HCT116 (cell line): ENCODE results near the gene SRSF5. TPM values are rescaled to one million over a fixed set of nuclear protein-coding genes. Genes with fewer than 3 reads are reported as not detected.

ENCODE experiments used
- ATAC-seq: fragments of 200-7000 bp; cut with Tn5 transposase; 2 replicates; pipeline ENCODE4 v1.9.1; 2020; ENCODE audit warnings: mild to moderate bottlenecking, moderate library complexity
- BruUV-seq: library from RNA; stranded (reverse); fragments of 400-500 nt; replicated peaks from 2 replicates; lab custom pipeline; 2021; lab: Mats Ljungman, UMichigan
- CTCF ChIA-PET: fragments of 300-600 bp; sonication (Branson Sonifier 250); formaldehyde crosslinking; loops from one replicate; lab custom pipeline; 2021; ENCODE audit warnings: antibody characterized with exemption; lab: Charles Lee
- POLR2A ChIA-PET: fragments of 300-600, 350-600 bp; sonication (Branson Sonifier 250); formaldehyde crosslinking; loops from one replicate; lab custom pipeline; 2021; ENCODE audit warnings: antibody characterized with exemption; lab: Charles Lee
- RAD21 ChIA-PET, 2 experiments: fragments of 300-600 bp; sonication (Branson Sonifier 250); formaldehyde crosslinking; loops; one replicate each; lab custom pipeline; 2023; ENCODE audit warnings: low total read pairs in 2 of 2; ENCODE audit not compliant: uncharacterized antibody in 2 of 2, unreplicated experiment in 2 of 2, low non-redundant PET in 1 of 2; lab: Charles Lee
- DNase-seq: peaks from one replicate; pipeline ENCODE4 v3.0.0-alpha.2; 2010; ENCODE audit warnings: low read depth, low spot score
- H2AFZ ChIP-seq: fragments of 200-600 bp; shearing (Covaris generic), sonication (generic); 2 replicates; pipeline ENCODE4 v1.6.1; 2017; ENCODE audit warnings: low read depth, mixed run types, mixed read lengths, antibody characterized with exemption, low read length; ENCODE audit not compliant: poor library complexity, severe bottlenecking
- H3K27ac ChIP-seq: 2 replicates; pipeline ENCODE4 v1.5.1; 2012; ENCODE audit warnings: low read depth, low read length
- H3K27me3 ChIP-seq: fragments of 200-600 bp; sonication (generic); 2 replicates; pipeline ENCODE4 v1.6.1; 2016; ENCODE audit warnings: mixed run types, low read length, mixed read lengths; ENCODE audit not compliant: insufficient read depth
- H3K36me3 ChIP-seq, 2 experiments: fragments of 200-500 bp in 1 of 2; fragments of 200-600 bp in 1 of 2; sonication (Bioruptor generic) in 1 of 2; sonication (generic) in 1 of 2; 2 replicates each; pipeline versions ENCODE4 v1.5.1 to v1.6.1; 2014 to 2016; ENCODE audit warnings: low read length in 2 of 2, inconsistent platforms in 1 of 2, mixed read lengths in 1 of 2, mixed run types in 1 of 2; ENCODE audit not compliant: insufficient read depth in 2 of 2, control insufficient read depth in 1 of 2
- H3K4me1 ChIP-seq, 2 experiments: fragments of 200-600 bp in 1 of 2; sonication (generic) in 1 of 2; 2 replicates each; pipeline versions ENCODE4 v1.5.1 to v1.6.1; 2012 to 2017; ENCODE audit warnings: low read length in 2 of 2, inconsistent platforms in 1 of 2, mild to moderate bottlenecking in 1 of 2, mixed read lengths in 1 of 2, mixed run types in 1 of 2, moderate library complexity in 1 of 2; ENCODE audit not compliant: insufficient read depth in 2 of 2, control insufficient read depth in 1 of 2
- H3K4me2 ChIP-seq: fragments of 200-600 bp; sonication (generic); 2 replicates; pipeline ENCODE4 v1.6.1; 2017; ENCODE audit warnings: mixed run types, low read length, mixed read lengths
- H3K4me3 ChIP-seq, 2 experiments: fragments of 200-600 bp in 1 of 2; sonication (generic) in 1 of 2; replicated peaks in 1 of 2; 2 replicates each; pipeline ENCODE4 v1.5.1; 2011 to 2016; ENCODE audit warnings: low read length in 2 of 2, control low read depth in 1 of 2, low read depth in 1 of 2, mild to moderate bottlenecking in 1 of 2, mixed read lengths in 1 of 2, mixed run types in 1 of 2
- H3K79me2 ChIP-seq: fragments of 200-600 bp; sonication (generic); 2 replicates; pipeline ENCODE4 v1.6.1; 2017; ENCODE audit warnings: mild to moderate bottlenecking, mixed run types, low read length, moderate library complexity, mixed read lengths; ENCODE audit not compliant: insufficient read depth
- H3K9ac ChIP-seq: fragments of 200-600 bp; sonication (generic); 2 replicates; pipeline ENCODE4 v1.6.1; 2016; ENCODE audit warnings: low read length, mixed read lengths
- H3K9me2 ChIP-seq: fragments of 200-600 bp; sonication (generic), shearing (Covaris generic); 2 replicates; pipeline ENCODE4 v1.6.1; 2017; ENCODE audit warnings: mixed run types, mild to moderate bottlenecking, moderate library complexity; ENCODE audit not compliant: insufficient read depth
- H3K9me3 ChIP-seq, 2 experiments: fragments of 200-500 bp in 1 of 2; fragments of 200-600 bp in 1 of 2; sonication (Bioruptor generic) in 1 of 2; sonication (generic) in 1 of 2; 2 replicates each; pipeline ENCODE4 v1.6.1; 2014 to 2017; ENCODE audit warnings: low read length in 2 of 2, mixed read lengths in 2 of 2, inconsistent platforms in 1 of 2, low read depth in 1 of 2, mild to moderate bottlenecking in 1 of 2, mixed run types in 1 of 2, moderate library complexity in 1 of 2; ENCODE audit not compliant: control insufficient read depth in 1 of 2, insufficient read depth in 1 of 2
- H4K20me1 ChIP-seq: fragments of 200-600 bp; sonication (generic), shearing (Covaris generic); 2 replicates; pipeline ENCODE4 v1.6.1; 2017; ENCODE audit warnings: mixed run types, mild to moderate bottlenecking, moderate library complexity; ENCODE audit not compliant: insufficient read depth
- CBX3 ChIP-seq: IDR thresholded peaks from 2 replicates; pipeline ENCODE4 v1.6.1; 2012; ENCODE audit warnings: low read depth
- EGR1 ChIP-seq: IDR thresholded peaks from 2 replicates; pipeline ENCODE4 v1.6.1; 2012; ENCODE audit warnings: low read depth
- EZH2 ChIP-seq: fragments of 200-600 bp; sonication (generic); IDR thresholded peaks from 2 replicates; pipeline ENCODE4 v1.6.1; 2017; ENCODE audit warnings: antibody characterized with exemption, mixed run types
- FOSL1 ChIP-seq: IDR thresholded peaks from 2 replicates; pipeline ENCODE4 v1.6.1; 2012; ENCODE audit warnings: low read depth
- JUND ChIP-seq: IDR thresholded peaks from 2 replicates; pipeline ENCODE4 v1.6.1; 2012
- POLR2A ChIP-seq: IDR thresholded peaks from 2 replicates; pipeline ENCODE4 v1.7.0; 2011; ENCODE audit warnings: borderline replicate concordance; ENCODE audit not compliant: insufficient read depth, insufficient read length; ENCODE audit errors: extremely low read depth
- POLR2AphosphoS5 ChIP-seq: IDR thresholded peaks from 2 replicates; pipeline ENCODE4 v1.6.1; 2011; ENCODE audit warnings: mild to moderate bottlenecking, low read depth, low read length, moderate library complexity
- SRF ChIP-seq: IDR thresholded peaks from 2 replicates; pipeline ENCODE4 v1.6.1; 2012; ENCODE audit warnings: low read depth
- TCF7L2 ChIP-seq: IDR thresholded peaks from 2 replicates; pipeline ENCODE4 v1.7.0; 2011; ENCODE audit warnings: borderline replicate concordance, inconsistent platforms; ENCODE audit not compliant: insufficient read depth, insufficient read length; ENCODE audit errors: extremely low read depth
- YY1 ChIP-seq: IDR thresholded peaks from 2 replicates; pipeline ENCODE4 v1.6.1; 2011; ENCODE audit warnings: low read length, low read depth, moderate library complexity, mild to moderate bottlenecking; ENCODE audit not compliant: insufficient replicate concordance; ENCODE audit errors: extremely low read depth
- ZFX ChIP-seq: fragments of 450-650 bp; IDR thresholded peaks from 2 replicates; pipeline ENCODE4 v1.6.1; 2017
- ZNF274 ChIP-seq: fragments of 200-500 bp; sonication (Bioruptor generic); IDR thresholded peaks from 2 replicates; pipeline ENCODE4 v1.6.1; 2014; ENCODE audit warnings: mild to moderate bottlenecking, low read depth, low read length, inconsistent platforms
- intact Hi-C: fragments of 100-400 bp; cut with micrococcal nuclease; formaldehyde crosslinking; loops from 2 replicates; pipeline ENCODE4 v1.10.0; 2022
- total RNA-seq: library from RNA; stranded (reverse); gene quantifications from one replicate; pipeline ENCODE4 v1.2.1, GENCODE V29; 2021; ENCODE audit not compliant: unreplicated experiment
- TF ChIP-seq, protein P1 (sequence below): IDR thresholded peaks from 2 replicates; pipeline ENCODE4 v1.6.1; 2012; ENCODE audit warnings: low read depth
- TF ChIP-seq, protein P2 (sequence below): IDR thresholded peaks from 2 replicates; pipeline ENCODE4 v1.6.1; 2011; ENCODE audit warnings: mild to moderate bottlenecking, low read length, moderate library complexity; ENCODE audit not compliant: insufficient replicate concordance; ENCODE audit errors: extremely low read depth

The SRSF5 gene
- total RNA-seq, 1 experiment from 2014 or later: 258 TPM

DNA sequence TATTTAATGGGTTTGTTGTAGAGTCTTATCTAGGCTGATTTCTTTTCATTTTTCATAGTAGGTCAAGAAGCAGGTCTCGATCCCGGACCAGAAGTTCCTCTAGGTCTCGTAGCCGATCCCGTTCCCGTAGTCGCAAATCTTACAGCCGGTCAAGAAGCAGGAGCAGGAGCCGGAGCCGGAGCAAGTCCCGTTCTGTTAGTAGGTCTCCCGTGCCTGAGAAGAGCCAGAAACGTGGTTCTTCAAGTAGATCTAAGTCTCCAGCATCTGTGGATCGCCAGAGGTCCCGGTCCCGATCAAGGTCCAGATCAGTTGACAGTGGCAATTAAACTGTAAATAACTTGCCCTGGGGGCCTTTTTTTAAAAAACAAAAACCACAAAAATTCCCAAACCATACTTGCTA lies 4.2 kb downstream of the SRSF5 start (continued):
- TF ChIP-seq, protein P1, sequence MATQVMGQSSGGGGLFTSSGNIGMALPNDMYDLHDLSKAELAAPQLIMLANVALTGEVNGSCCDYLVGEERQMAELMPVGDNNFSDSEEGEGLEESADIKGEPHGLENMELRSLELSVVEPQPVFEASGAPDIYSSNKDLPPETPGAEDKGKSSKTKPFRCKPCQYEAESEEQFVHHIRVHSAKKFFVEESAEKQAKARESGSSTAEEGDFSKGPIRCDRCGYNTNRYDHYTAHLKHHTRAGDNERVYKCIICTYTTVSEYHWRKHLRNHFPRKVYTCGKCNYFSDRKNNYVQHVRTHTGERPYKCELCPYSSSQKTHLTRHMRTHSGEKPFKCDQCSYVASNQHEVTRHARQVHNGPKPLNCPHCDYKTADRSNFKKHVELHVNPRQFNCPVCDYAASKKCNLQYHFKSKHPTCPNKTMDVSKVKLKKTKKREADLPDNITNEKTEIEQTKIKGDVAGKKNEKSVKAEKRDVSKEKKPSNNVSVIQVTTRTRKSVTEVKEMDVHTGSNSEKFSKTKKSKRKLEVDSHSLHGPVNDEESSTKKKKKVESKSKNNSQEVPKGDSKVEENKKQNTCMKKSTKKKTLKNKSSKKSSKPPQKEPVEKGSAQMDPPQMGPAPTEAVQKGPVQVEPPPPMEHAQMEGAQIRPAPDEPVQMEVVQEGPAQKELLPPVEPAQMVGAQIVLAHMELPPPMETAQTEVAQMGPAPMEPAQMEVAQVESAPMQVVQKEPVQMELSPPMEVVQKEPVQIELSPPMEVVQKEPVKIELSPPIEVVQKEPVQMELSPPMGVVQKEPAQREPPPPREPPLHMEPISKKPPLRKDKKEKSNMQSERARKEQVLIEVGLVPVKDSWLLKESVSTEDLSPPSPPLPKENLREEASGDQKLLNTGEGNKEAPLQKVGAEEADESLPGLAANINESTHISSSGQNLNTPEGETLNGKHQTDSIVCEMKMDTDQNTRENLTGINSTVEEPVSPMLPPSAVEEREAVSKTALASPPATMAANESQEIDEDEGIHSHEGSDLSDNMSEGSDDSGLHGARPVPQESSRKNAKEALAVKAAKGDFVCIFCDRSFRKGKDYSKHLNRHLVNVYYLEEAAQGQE: no peak
- TF ChIP-seq FOSL1: no peak
- TF ChIP-seq EGR1: no peak
- TF ChIP-seq ZNF274: no peak
- no peak for TF ChIP-seq POLR2A
- TF ChIP-seq POLR2AphosphoS5: no peak

DNA sequence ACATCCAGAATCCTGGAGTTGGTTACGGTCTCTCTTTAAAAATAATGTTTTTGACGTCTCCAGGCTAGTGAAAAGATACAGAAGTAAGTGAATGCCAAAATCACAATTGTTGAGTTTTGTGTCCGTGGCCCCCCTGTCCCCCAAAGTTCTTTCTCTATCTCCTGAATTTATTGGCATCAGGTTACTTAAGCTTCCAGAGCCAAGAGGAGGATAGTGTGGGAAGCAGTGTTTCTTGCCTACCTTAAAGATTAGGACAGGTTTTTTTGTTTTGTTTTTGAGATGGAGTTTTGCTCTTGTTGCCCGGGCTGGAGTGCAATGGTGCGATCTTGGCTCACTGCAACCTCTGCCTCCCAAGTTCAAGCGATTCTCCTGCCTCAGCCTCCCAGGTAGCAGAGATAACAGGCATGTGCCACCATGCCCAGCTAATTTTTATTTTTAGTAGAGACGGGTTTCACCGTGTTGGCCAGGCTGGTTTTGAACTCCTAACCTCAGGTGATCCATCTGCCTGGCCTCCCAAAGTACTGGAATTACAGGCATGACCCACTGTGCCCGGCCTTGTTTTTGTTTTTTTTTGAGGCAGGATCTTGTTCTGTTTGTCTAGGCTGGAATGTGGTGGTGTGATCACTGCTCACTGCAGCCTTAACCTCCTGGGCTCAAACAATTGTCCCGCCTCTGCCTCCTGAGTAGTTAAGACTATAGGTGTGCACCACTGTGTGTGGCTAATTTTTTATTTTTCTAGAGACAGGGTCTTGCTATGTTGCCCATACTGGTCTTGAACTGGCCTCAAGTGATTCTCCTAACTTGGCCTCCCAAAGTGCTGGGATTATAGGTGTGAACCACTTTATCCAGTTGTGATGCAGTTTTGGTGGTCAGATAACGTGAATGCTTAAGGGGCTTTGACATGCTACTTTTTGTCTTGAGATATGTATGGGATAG lies 5.4 kb downstream of the SRSF5 start:
- H3K79me2 ChIP-seq: peaks cover 65% of the 10 kb centered on the region
- ATAC-seq: no peak
- H3K9me2 ChIP-seq: no peaks in the 10 kb centered on the region
- no TSS peak for BruUV-seq
- H3K4me2 ChIP-seq: no peak overlapping the region
- no peaks in the 10 kb centered on the region for H3K9me3 ChIP-seq
- no peak for DNase-seq
- H3K4me3 ChIP-seq: no peak overlapping the region
- intact Hi-C loops: no loop called here
- ChIA-PET CTCF (no interaction called here), POLR2A (interaction anchor here (0.9 kb wide), 1 partner anchor 9 kb away, joined by 3 read pairs; no protein-coding TSS in a partner anchor), RAD21 (no interaction called here)
- no peak overlapping the region for H3K27ac ChIP-seq
- H4K20me1 ChIP-seq: peaks cover 30% of the 10 kb centered on the region; the same call in 1 of the 2 replicates
- H3K9ac ChIP-seq: no peak overlapping the region
- H3K27me3 ChIP-seq: no peaks in the 10 kb centered on the region
- no peak overlapping the region for H2AFZ ChIP-seq
- H3K4me1 ChIP-seq: peaks cover 3 to 6% of the 10 kb centered on the region in 2 experiments; a peak in 3 of 4 replicates
- peaks cover 73 to 81% of the 10 kb centered on the region in 2 experiments for H3K36me3 ChIP-seq
- TF ChIP-seq EZH2 (no peak), POLR2AphosphoS5 (no peak), SRF (no peak), YY1 (no peak), ZFX (no peak), ZNF274 (no peak), JUND (no peak), CBX3 (no peak), TCF7L2 (no peak), FOSL1 (no peak)
- TF ChIP-seq, protein P2, sequence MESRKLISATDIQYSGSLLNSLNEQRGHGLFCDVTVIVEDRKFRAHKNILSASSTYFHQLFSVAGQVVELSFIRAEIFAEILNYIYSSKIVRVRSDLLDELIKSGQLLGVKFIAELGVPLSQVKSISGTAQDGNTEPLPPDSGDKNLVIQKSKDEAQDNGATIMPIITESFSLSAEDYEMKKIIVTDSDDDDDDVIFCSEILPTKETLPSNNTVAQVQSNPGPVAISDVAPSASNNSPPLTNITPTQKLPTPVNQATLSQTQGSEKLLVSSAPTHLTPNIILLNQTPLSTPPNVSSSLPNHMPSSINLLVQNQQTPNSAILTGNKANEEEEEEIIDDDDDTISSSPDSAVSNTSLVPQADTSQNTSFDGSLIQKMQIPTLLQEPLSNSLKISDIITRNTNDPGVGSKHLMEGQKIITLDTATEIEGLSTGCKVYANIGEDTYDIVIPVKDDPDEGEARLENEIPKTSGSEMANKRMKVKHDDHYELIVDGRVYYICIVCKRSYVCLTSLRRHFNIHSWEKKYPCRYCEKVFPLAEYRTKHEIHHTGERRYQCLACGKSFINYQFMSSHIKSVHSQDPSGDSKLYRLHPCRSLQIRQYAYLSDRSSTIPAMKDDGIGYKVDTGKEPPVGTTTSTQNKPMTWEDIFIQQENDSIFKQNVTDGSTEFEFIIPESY: no peak
